Kidney (tissue), 14 donors: ENCODE data around the gene STEAP1. TPM values are rescaled to one million over a fixed set of nuclear protein-coding genes. Genes with fewer than 3 reads are reported as not detected.
A peak's percentile ranks its signal among the peaks of the same experiment; 100 is the strongest.

Source experiments
- DNase-seq, 5 donors: peaks; one replicate each; pipeline ENCODE4 v3.0.0-alpha.2; 2013 to 2020
- FAIRE-seq: peaks from 2 replicates; lab custom pipeline; 2012; peaks lifted over from hg19 to GRCh38; lab: Jason Lieb, UNC
- H3K27ac ChIP-seq, 2 donors: one replicate each; pipeline ENCODE4 v1.7.0; 2013; ENCODE audit warnings: low read depth in 2 of 2, low read length in 2 of 2, inconsistent platforms in 1 of 2
- H3K27me3 ChIP-seq: one replicate; pipeline ENCODE4 v1.7.1; 2013; ENCODE audit warnings: low read length, inconsistent platforms; ENCODE audit not compliant: control insufficient read depth, insufficient read depth
- H3K36me3 ChIP-seq, 3 donors: one replicate each; pipeline versions ENCODE4 v1.7.0 to v1.7.1; 2013; ENCODE audit warnings: low read length in 3 of 3, control low read depth in 1 of 3, inconsistent platforms in 1 of 3; ENCODE audit not compliant: insufficient read depth in 3 of 3, control insufficient read depth in 2 of 3
- H3K4me1 ChIP-seq, 3 donors: one replicate each; pipeline versions ENCODE4 v1.7.0 to v1.7.1; 2013; ENCODE audit warnings: low read length in 3 of 3, inconsistent platforms in 1 of 3, low read depth in 1 of 3; ENCODE audit not compliant: control insufficient read depth in 2 of 3, insufficient read depth in 2 of 3
- H3K4me3 ChIP-seq, 3 donors: one replicate each; pipeline versions ENCODE4 v1.7.0 to v1.8.1; 2013; ENCODE audit warnings: low read length in 3 of 3, control low read depth in 1 of 3, inconsistent platforms in 1 of 3
- H3K9ac ChIP-seq, 3 donors: one replicate each; pipeline versions ENCODE4 v1.7.0 to v1.7.1; 2013; ENCODE audit warnings: low read length in 3 of 3, control low read depth in 1 of 3, inconsistent platforms in 1 of 3
- H3K9me3 ChIP-seq, 3 donors: one replicate each; pipeline versions ENCODE4 v1.7.0 to v1.7.1; 2013; ENCODE audit warnings: low read length in 3 of 3, control low read depth in 1 of 3, inconsistent platforms in 1 of 3; ENCODE audit not compliant: control insufficient read depth in 2 of 3, insufficient read depth in 1 of 3
- CTCF ChIP-seq: IDR thresholded peaks from 3 replicates; pipeline ENCODE4 v1.5.1; 2012; ENCODE audit warnings: mild to moderate bottlenecking, moderate library complexity, borderline replicate concordance; ENCODE audit not compliant: insufficient read depth; ENCODE audit errors: extremely low read depth
- intact Hi-C: fragments of 100-400 bp; cut with DNase I; formaldehyde crosslinking; loops from one replicate; pipeline ENCODE4 v1.11.1; 2022
- polyA plus RNA-seq: library from polyadenylated mRNA; stranded (reverse); fragments of 350-450 nt; fragmentation: Illumina TruSeq; extraction: RNeasy Lipid Tissue Mini Kit (QIAGEN cat#74804); gene quantifications from one replicate; pipeline ENCODE4 v1.2.3, GENCODE V29; 2014; ENCODE audit warnings: low read depth, low replicate concordance; ENCODE audit not compliant: insufficient read depth
- total RNA-seq: library from RNA; stranded (reverse); fragmentation: NEBNext Ultra II Directional; extraction: Animal tissue kit (Norgen Biotek cat#: 25700); gene quantifications from one replicate; pipeline ENCODE4 v1.2.1, GENCODE V29; 2021
- donor health status: control.
- donor health status: control.
- donor health status: control.
- donor health status: control.
- donor health status: control.
- donor health status: DM: yes; HTN: yes; CAD: no.
- donor health status: Normal renal cell carcinoma (clear cell type).

Gene STEAP1
- total and polyA plus RNA-seq, 2 donors from 2014 or later = 4.4 to 6.3 TPM

GRCh38 chr7:90187507-90188050 is 33.3 kb downstream of the STEAP1 start:
- no peaks in the 10 kb centered on the region for H3K36me3 ChIP-seq
- intact Hi-C loops = no loop called here
- FAIRE-seq = no peak
- H3K4me3 ChIP-seq = no peak overlapping the region
- H3K9ac ChIP-seq = no peak overlapping the region
- no peaks in the 10 kb centered on the region for H3K9me3 ChIP-seq
- no peaks in the 10 kb centered on the region for H3K27me3 ChIP-seq
- H3K27ac ChIP-seq = no peak overlapping the region
- TF ChIP-seq CTCF = no peak
- H3K4me1 ChIP-seq = no peaks in the 10 kb centered on the region
- DNase-seq = no peak

- Histone ChIP-seq H3K4me3 (no peak overlapping the region), H3K27ac (no peak overlapping the region), H3K9me3 (no peaks in the 10 kb centered on the region), H3K4me1 (no peaks in the 10 kb centered on the region), H3K9ac (no peak overlapping the region), H3K27me3 (no peaks in the 10 kb centered on the region), H3K36me3 (no peaks in the 10 kb centered on the region)
- no peak for TF ChIP-seq CTCF
- DNase-seq (peak in 1 of 5 donors; percentile 5), FAIRE-seq (no peak)
- intact Hi-C loops = no loop called here
Measured at GRCh38 chr7:90188281-90188680, 34.0 kb downstream of the STEAP1 start.

DNA sequence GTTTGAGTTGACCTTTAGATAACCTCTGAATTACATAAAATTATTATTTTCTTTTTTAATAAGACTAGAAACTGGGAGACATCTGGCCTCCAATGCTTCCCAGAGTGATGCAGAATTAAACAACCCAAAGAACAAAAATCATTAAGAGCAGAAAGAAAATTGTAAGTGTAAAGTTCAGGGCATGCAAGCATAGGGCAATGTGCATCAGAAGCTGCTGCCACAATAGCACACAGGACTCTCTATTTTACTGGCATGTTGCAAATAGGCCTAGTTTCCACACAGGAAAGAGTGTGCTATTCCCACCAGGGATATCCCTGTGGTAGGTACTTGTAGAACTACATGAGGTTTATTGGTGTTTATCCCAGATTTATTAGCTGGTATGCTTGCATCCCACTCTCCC is 36.7 kb downstream of the STEAP1 start:
- no peak overlapping the region for H3K27ac ChIP-seq

More for the DNA sequence above, 36.7 kb downstream of the STEAP1 start:
- H3K27me3 ChIP-seq = no peaks in the 10 kb centered on the region
- H3K4me3 ChIP-seq = no peak overlapping the region
- no peak overlapping the region for H3K9ac ChIP-seq
- no peak for DNase-seq
- FAIRE-seq = no peak
- no peaks in the 10 kb centered on the region for H3K36me3 ChIP-seq
- no peak for TF ChIP-seq CTCF
- H3K9me3 ChIP-seq = no peaks in the 10 kb centered on the region
- no peaks in the 10 kb centered on the region for H3K4me1 ChIP-seq
- intact Hi-C loops = no loop called here
